Activated CD4-positive, CD25-positive, alpha-beta regulatory T cell treated with anti-CD3 and anti-CD28 coated beads, Interleukin-2, amount 50 U/mL, for 72 hours (primary cell): ENCODE measurements around the gene BLACAT1.
"Not testable (repeated sequence)": the region's sequence is repeated elsewhere in the genome, so short reads cannot be mapped to it uniquely, and the experiment has no call there.

Experiments
- DNase-seq: peaks from one replicate; pipeline ENCODE4 v3.0.0; 2021

The BLACAT1 gene

GRCh38 chr1:205483372-205483771, 27.5 kb upstream of the BLACAT1 start:
- DNase-seq: no peak

DNA sequence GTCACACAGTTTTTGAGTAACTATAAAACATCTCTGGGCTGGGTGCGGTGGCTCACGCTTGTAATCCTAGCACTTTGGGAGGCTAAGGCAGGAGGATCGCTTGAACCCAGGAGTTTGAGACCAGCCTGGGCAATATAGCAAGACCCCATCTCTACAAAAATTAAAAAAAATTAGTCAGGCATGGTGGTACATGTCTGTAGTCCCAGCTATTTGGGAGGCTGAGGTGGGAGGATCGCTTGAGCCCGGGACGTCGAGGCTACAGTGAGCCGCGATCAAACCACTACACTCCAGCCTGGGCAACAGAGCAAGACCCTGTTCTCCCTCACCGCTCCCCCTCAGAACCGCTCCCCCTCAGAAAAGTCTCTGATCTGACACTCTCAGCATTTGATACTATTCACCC, 26.7 kb upstream of the BLACAT1 start:
- not testable (repeated sequence) for DNase-seq

DNA sequence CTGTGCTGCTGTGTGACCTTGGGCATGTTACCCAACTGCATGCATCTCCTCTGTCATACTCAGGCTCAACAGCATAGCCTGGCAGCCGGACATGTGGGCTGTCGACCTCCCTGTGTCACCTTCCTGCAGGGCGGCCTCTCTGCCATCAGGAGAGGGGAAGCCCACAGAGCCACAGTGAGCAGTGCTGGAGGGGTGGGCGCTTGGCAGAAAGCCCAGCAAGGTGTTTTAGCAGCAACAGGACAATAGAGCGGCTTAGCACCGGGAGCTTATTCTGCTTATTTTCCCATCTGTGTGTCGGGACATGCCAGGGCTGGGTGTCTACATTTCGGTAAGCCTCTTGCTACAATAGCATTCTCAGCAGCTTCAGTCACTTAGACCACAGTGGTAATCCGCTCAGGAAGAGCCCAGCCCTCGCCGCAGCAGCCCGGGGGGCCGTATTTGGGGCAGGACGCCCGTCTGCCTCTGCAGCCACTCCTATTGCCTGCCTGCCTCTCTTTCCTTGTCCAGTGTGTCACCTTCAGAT, 25.8 kb upstream of the BLACAT1 start:
- no peak for DNase-seq

DNA sequence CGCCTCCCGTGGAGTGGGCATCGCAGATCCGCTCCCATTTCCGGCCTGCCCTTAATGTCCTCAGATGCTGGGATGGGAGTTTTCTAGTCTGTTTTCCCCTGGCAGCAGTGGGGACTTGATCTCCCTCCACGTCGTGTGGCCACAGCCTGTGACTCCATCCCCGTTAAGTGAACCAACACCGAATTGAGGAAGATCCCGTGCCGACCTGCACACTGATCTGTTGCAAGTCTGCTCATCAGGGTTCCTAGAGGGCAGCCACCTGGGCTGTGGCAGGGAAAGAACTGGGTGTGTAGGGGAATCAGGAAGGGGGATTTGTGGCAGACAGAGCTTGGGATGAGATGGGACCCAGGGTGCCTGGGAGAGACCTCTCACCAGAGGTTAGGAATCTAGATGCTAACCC, 25.4 kb upstream of the BLACAT1 start:
- DNase-seq: no peak

GRCh38 chr1:205480349-205480985, 24.6 kb upstream of the BLACAT1 start:
- DNase-seq: peak; percentile 50

GRCh38 chr1:205478985-205479384, 23.1 kb upstream of the BLACAT1 start:
- not testable (repeated sequence) for DNase-seq

- DNase-seq: no peak
Observed at GRCh38 chr1:205477759-205478247, 22.0 kb upstream of the BLACAT1 start.

DNA sequence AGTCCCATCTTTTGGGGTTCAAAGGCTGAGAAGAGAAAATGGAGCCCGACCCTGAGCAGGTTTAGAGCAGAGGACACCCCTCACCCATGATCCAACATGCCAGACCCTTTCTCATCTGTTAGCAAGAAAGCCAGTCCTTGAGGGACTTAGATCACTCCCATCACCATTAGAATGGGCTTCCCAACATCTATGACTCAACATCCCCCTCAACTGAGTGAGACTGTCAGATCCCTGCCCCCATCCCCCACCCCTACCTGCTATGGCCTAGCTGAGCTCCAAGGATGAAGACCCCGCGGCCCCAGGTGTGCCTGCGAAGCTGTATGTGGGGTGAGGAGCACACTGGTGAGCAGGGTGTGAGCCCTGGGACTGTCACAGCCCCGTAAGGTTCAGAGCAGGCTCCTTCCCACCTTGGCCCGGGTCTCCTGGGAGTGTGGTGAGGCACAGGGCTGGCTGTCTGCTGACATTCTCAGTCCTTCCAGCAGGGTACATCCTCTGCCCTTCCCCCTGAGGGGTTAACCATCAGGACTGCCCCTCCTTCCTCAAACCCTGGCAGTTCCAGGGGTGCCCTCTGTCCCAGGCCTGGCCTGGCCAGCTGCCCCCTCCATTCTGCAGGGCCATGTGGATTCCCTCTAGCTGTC, 21.4 kb upstream of the BLACAT1 start:
- DNase-seq: no peak

GRCh38 chr1:205476648-205477047, 20.8 kb upstream of the BLACAT1 start:
- no peak for DNase-seq

- DNase-seq: no peak
Observed at GRCh38 chr1:205475855-205476254, 20.0 kb upstream of the BLACAT1 start.

- DNase-seq: no peak
Observed at GRCh38 chr1:205474571-205474970, 18.7 kb upstream of the BLACAT1 start.

GRCh38 chr1:205473966-205474365, 18.1 kb upstream of the BLACAT1 start:
- DNase-seq: no peak

DNA sequence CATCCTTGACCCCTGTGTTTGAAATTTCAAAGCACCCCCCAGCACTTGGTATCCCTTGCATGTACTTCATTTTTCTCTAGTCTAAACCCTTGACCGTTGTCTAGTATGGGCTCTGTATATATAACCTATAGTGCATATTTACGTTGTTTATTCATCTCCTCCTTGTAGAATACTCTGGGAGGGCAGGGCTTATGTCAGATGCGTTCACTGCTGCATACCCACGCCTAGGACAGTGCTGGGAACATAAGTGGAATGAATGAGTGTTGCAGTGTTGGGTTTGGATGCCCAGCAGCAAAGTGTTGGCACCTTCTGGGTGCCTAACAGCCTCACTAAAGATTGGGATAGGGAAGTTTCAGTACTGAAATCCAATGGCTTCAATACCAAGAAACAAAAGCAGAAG, 17.6 kb upstream of the BLACAT1 start:
- no peak for DNase-seq

DNA sequence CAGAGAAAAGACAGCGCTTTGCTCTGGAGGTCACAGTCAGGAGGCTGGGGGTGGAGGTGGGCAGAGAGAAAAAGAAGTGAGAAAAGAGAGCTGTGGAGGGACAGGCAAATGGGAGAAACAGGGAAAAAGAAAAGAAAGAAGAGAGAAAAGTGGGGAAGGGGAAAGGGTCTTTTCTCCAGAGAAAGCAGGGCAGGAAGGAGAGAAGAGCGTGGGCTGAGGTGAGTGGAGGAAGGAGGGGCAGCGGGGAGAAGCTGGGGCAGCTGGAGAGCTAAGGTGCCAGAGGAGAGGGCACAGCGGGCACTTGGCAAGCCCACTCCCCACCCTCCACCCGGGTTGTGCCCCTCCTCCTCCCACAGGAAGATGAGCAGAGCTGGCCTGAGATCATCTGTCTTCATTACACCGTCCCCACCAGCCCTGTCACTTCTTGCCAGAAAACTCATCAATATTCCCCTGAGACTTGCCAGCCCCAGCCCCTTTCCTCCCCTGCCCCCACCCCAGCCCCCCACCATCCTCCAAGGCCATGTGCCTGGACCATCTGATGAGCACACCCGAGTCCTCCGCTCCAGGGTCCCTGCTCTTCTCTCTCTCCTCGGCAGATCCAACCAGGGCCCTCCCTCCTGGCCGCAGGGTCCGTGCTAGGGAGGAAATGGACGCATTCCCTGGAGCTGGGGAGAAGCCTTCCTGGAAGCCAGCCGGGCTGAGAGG, 17.0 kb upstream of the BLACAT1 start:
- no peak for DNase-seq

DNA sequence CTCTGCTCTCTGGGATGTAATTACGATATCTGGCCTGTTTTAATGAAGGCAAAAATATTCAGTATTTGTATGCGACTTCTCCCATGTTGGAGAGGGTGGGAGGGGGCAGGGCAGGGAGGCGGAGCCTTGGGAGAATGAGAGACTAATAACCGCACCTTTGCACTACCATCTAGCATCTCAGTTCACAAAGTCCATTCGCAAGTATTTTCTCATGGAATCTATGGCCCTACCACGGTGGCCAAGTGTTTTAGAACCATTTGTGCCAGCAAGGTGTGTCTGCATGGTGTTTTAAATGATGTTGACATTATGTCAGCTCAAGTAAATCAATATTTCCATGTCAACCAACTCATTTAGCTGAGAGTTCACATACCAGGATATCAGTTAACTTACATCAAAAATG, 14.3 kb upstream of the BLACAT1 start:
- DNase-seq: no peak

DNA sequence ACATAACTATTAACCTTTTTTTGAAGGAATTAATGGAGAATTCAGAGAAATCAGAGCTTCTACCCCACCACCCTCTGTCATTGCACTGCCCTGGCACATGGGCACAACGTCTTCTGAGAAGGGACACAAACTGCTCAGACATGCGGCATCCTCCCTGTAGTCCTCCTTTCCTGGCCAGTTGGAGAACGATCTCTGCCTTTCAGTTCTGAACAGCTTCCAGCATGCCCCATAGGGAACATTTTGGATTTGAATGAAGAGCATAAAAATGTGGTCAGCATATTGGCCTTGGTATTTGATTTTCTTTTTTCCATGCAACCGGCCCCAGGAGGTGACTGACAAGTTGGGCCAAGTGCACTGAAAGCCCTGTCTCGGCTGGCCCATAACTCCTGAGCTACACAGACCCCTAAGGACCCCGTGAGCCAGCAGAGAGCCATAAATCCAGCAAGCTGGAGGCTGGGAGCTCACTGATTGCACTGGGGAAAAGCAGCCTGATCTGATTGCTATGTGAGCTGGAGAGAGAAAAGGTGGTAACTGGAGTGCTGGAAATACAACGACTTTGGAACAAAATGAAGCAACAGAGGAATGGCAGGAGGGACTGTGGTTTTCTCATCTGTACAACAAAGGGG, 10.9 kb upstream of the BLACAT1 start:
- no peak for DNase-seq

GRCh38 chr1:205465392-205465791, 9.5 kb upstream of the BLACAT1 start:
- DNase-seq: no peak

DNA sequence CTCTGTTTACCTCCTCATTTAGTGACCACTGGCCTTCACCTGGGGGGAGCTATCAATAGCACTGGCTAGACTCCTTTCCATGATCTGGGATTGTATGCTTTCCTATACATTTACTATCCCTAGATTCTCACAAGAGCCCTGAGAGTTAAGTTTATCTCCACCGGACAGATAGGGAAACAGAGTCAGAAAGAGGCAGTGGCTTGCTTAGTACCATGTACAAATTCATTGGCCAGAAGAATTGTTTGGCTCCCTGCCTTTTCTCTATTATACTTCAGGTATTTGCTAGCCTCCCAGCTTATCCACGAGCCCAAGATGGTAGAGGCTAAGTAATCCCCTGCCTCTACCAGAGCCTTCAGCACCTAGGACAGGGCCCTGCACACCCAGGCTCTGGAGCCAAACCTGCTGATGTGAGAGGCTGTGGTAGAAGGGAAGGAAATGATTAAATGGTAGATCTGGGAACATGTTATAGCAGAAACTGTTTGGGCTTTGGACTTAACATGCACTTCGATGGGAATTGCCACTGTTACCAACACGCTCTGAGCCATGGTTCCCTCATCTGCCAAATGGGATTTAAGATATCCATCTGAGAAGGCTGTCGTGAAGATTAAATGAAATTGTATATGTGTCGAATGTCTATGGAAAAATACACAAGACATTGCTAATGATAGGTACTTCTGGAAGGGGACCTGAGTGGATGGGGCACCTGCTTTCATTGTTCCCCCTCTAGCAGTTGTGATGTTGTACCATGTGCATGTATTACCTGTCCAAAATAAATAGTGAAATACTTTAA, 3.1 kb upstream of the BLACAT1 start:
- DNase-seq: no peak

DNA sequence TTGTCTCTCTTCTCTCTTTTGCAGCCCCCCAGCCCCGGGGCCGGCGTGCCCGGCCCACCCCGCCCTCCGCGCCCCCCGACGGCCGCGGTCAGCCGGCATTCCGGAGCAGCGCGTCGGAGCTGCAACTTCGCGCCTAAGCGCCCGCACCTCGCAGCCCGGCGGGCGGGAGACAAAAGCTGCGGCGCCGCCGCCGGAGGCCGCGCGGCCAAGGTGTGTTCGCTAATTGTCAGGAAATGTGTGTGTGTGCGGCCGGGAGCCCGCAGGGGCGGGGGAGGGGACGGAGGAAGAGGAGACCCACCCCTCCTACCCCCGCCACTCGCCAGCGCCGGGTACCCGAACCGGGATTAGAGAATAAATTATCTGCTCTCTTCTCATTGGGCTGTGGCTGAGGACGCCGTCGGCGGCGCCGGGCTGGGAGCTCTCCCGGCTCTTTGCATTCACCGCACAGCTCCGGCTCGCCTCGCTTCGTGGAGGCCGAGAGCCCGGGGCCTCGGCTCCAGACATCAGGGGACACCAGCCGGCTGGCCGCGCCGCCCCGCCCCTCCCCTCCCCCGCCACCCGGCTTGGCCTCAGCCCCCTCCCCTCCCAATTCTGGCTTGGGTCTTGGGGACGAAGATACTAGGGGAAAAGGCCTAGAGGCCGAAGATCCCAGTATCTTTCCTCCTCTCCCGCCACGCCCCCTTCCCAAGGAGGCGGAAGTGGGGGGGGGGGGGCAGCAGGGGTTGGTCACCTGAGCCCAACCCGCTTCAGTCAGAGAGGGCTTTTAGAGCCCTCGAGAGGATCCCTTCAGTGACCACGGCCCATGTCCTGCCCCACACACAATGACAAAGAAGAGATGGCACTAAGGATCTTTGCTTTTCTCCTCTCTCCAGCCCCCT, 1.3 kb upstream of the BLACAT1 start:
- no peak for DNase-seq

GRCh38 chr1:205456383-205456867, 580 bp upstream of the BLACAT1 start:
- DNase-seq: no peak

- DNase-seq: no peak
Observed at GRCh38 chr1:205454903-205455335, 926 bp downstream of the BLACAT1 start.
